Putamen (tissue), 1 donor: ENCODE data around the gene SLAIN1.

ENCODE experiments used
- DNase-seq: peaks from one replicate; pipeline ENCODE4 v3.0.0-alpha.2; 2016; ENCODE audit warnings: low spot score

SLAIN1 gene

DNA sequence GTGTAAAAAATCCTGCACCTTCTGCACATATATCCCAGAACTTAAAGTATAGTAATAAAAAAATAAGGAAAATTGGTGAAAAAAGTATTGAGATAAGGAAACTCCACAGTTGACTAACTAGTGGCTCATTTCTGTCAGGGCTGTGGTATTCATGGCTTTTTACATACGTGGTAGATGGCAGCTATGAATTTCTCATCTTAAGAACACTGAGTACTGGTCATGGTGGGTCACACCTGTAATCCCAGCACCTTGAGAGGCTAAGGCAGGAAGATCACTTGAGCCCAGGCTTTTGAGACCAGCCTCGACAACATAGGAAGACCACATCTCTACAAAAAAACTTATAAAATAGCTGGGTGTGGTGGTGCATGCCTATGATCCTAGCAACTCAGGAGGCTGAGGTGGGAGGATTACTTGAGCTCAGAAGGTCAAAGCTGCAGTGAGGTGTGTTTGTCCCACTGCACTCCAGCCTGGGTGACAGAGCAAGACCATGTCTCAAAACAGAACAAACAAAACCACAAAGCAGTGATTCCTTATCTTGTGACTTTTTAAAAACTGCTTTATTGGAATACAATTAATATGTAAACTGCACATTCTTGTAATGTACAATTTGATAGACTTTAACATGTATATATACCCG is 16.8 kb downstream of the SLAIN1 start:
- DNase-seq = no peak

DNA sequence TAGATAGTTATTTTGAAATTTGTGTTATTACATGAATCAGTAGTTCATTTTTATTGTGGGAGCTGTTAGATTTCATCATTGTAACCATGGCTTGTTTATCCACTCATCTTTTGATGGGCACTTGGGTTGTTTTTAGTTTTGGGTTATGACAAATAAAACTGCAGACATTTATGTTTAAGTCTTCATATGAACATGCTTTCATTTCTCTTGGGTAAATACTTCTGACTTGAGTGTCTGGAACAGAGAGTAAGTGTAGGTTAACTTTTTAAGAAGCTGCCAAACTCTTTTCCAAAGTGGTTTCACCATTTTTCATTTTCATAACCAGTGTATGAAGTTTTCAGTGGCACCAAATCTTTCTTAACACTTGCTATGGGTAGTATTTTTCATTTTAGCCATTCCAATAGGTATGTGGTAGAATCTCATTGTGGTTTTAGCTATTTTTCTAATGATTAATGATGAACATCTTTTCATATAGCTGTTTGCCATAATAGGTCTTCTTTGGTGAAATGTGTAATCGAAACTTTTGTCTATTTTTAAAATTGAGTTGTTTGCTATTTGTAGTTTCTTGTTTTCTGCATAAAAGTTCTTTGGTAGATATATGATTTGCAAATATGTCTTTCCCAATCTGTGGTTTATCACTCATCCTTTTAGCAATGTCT is 17.9 kb downstream of the SLAIN1 start:
- DNase-seq = no peak

DNA sequence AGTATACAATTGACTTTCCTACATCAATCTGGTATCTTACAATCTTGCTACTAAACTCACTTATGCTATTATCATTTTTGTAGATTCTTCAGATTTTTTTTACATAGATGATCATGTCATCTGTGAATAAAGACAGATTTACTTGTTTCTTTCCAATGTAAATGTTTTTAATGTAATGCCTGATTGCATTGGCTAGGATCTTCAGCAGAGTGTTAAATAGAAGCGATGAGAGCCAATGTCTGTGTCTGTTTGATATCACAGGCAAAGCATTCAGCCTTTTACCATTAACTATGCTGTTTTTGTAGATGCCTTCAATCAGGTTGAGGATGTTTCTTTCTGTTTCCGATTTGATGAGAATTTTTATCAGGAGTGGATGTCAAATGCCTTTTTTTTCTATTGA is 19.2 kb downstream of the SLAIN1 start:
- DNase-seq = no peak

DNA sequence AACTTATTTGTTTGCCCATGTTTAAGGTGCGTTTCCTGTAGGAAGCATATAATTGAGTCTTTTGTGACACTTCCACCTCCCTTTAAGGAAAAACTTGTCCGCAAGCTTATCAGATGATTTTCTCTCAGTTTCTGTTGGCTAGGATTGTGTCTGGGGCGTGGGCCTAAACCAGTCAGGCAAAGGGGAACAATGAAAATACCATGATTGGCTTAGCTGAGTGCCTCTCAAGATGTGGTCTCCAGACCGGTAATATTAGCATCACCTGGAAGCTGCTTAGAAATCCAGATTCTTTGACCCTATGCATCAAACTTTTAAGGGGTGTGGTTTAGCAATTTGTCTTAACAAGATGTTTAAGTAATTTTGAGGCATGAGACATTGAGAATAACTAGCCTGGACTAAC is 20.0 kb downstream of the SLAIN1 start:
- no peak for DNase-seq

DNA sequence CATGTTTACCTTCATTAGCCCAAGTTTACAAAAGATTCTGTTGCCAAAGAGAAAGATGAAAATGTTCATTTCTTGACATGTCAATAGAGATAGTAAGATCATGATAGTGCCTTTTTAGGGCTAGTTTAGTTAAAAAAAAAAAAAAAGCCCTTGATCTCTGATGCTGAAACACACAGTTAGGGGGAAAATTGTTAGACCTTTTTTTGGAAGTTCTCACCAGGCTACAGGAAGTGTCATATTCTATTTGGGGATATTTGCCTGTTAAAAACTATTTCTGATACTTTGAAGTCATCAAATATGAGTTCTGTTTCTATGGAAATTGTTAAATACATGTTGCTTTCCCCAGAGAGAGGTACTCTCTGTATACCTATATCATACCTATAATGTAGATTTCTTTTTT is 21.6 kb downstream of the SLAIN1 start:
- no peak for DNase-seq

DNA sequence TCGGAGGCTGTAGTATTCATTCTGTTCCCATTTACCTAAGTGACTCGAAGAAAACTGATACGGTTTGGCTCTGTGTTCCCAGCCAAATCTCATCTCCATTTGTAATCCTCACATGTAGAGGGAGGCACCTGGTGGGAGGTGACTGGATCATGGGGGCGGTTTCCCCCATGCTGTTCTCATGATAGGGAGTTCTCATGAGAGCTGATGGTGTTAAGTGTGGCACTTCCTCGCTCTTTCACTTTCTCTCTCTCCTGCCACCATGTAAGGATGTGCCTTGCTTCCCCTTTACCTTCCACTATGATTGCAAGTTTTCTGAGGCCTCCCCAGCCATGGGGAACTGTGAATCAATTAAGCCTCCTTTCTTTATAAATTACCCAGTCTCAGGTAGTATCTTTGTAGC is 23.5 kb downstream of the SLAIN1 start:
- no peak for DNase-seq

DNA sequence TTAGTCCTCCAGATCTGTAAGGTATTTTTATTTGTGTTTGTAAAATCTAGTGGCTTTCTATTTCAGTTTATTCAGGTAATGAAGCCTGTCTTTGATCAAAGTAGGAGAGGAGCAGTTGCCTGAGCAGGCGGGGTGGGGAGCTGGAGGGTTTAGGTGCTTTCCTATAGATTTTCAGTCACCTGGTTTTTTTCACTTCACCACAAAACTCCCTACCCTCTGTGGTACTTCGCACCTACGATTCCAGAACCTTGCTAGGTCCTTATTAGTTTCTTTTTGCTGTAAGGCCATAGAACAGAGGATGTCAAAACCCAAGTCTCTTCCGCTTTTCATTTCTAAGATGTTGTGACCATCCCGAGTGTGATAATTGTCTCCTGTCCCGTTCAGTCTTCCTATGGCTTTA is 26.6 kb downstream of the SLAIN1 start:
- DNase-seq = no peak

DNA sequence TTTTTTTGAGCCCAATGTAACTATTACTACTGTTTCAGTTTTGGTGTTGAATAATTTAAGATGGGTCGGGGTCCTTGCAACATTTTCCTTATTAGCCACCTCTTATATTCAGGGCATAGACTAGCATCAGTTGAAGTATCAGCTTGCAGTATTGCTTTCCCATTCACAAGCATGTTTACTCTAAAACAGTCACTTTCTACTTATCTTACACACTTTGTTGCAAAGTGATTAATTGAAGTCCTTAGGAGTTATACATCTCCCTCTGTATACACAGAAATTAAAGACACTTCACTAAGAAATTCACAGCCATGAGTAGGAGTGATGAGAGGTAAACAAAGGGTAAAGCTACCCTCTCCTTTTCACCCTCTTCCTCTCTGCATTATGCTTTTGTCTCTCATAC is 27.6 kb downstream of the SLAIN1 start:
- no peak for DNase-seq

DNA sequence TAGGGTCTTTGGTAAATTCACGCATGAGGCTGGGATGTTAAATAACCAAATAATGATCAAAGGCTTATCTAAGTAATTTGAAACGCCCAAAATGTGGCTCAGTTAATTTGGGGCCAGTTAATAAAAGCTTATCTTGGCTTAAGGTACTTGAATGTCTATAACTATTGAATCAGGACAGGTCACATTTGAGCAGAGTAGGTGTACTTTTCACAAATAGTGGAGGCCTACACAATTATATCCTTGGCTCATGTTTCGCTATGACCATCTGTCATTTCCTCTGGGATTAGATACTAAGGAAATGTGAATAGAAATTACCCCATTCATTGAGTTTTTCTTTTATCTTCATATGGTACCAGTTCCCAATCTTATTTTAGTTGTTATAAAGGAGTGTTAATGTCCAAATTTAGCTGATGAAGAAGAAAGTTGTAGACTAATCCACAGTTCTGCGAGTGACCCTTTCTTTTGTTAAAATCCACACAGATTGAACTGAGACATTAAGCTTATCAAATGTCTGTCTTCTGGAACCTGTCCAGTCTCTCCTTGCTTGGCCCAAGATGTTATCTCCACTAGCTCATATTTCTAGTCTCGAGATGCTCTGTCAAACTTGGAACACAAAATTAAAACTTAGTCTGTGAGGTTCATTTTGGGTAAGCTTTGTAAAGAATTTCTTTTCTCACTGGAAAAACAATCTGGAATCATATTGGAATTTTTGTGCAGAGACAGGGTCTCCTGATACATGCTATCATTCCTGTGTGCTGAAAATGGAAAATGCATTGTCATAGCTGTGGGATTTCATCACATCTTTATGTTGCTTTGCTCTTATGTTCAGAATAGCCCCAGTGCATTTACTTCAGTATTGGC is 31.0 kb downstream of the SLAIN1 start:
- no peak for DNase-seq

DNA sequence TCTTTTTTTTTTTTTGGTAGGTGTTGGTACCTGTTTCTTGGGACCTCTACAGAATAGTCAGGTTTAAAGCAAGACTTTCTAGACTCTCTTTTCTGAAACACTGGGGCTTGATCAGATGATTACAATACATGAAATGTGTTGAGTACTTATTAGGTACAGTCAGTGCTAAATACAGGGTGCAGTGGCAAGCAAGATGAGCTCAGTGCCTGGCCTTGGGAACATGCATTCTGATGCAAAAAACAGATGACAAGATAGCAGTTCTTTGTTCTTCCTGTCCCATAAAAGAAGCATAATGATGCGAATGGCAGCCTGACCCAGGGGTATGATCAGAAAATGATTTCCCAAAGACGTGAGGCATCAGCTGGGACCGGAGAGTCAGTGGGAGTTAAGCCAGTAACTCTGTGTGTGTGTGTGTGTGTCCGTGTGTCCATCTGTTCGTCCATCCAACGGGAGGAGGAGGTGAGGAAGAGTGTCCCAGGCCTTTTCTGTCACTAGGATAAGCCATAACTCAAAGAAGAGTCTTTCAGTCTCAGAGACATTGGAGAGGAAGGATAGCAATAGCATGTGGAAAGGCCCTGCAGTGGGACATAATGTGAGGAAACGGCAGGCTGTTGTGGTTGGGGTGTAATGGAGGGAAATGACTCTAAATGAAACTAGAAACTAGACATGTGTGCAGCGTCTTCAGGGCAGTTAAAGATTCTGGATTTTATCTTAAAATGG is 32.2 kb downstream of the SLAIN1 start:
- no peak for DNase-seq

DNA sequence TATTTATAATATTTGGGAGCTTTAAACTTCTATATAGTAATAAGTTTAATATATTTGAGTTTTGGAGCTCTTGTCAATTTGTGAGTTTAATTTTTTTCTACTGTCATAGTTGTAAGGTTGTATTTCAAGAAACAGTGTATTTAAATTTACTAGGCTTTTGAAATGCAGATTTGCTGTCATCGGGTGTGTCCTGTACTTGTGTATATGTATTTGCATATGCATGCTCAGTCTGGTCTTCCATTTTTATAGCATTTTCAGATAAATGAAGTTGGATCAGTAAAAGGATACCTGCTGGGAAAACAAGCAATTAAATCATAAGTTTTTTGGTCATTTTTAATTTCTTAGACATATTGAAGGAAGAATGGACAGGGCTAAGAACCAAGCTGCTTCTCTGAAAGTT is 33.1 kb downstream of the SLAIN1 start:
- DNase-seq = no peak

DNA sequence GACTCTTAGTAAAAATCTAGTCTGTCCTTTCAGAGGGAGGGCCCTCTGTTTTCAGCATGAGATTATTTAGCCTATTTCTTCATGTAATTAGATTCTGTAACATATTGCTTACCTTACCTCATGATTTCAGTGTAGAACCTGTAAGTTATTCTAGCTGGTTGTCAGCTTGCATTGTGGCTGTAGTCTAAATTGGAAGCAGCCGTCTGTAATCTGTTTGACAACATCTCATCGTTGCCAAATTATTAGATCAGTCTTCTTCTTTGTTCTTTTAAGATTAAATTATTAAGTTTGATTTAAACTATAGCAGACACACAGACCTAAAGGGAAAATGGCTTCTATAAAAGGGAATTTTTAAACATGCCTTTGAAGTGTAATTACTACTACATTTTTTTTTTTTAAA is 34.8 kb downstream of the SLAIN1 start:
- DNase-seq = no peak

DNA sequence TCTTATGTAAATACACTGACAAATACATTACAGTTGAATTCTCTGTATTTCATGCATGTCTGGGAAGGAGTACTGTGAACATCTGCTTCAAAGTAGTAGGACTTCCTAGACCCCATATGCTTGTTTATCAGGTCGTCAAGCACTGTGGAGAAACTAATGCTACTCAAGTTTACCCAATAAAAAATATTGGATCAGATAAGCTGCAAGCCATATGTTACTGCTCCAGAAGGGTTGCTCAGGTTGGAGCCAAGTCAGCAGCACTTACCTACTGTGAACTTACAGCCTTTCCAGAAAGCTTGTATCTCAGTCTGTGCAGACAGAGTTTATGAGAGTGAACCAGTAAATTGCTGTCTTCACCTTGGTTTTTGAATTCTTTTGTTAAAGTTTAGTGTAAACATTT is 36.2 kb downstream of the SLAIN1 start:
- no peak for DNase-seq

DNA sequence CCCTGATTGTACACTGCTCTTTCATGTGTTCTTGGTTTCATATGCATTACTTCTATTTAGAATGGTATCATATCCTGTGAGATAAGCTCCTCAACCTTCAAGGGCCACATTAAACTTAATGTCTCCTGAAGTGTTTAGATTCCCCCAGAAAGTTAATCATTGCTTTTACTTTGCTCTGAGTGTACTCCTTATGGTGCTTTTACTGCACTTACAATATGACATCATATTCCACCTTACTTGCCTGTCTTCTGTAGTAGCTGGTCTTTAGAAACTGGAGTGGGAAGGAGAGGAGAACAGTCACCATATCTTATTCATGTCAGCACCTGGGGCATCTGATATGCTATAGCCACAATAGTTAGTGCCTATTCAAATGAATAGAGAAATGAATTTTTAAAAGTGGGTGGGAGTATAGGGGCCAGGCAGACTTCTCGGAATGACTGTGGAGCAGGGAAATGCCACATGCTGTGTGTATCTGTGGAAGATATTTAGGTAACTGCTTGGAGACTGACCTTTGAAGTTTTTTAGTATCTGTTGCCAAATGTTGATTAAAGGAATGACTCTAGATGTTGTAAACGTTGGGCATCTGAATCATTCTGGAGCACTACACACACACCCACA is 40.2 kb downstream of the SLAIN1 start:
- DNase-seq = no peak

DNA sequence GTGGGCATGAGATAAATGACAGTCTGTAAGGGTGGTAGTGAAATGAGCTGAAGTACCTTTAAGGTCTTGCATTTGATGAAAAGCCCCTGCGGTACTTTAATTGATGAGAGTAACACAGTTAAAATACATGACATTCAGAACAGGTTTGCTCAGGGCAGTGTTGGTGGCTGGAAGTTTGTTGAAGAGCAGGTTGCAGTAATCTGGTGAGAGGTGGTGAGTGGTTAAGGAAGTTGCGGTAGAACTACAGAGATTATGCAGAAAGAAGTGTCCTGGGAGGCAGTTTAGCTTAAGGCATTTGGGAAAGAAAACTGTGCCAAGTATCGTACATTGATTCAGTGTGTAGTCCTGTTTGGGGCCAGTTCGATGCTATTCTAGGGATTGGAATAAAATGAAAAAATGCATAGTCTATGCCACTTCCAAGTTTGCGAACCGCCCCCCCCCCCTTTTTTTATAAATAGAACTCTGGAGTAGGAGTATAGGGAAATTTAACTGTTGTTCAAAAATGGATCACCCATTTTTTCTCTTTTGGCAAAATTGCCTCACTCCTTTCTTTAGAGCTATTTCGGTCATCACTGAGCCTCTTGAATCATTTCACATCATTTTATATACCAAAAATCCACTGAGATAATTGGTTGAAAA is 42.7 kb downstream of the SLAIN1 start:
- peak; percentile 34 for DNase-seq

DNA sequence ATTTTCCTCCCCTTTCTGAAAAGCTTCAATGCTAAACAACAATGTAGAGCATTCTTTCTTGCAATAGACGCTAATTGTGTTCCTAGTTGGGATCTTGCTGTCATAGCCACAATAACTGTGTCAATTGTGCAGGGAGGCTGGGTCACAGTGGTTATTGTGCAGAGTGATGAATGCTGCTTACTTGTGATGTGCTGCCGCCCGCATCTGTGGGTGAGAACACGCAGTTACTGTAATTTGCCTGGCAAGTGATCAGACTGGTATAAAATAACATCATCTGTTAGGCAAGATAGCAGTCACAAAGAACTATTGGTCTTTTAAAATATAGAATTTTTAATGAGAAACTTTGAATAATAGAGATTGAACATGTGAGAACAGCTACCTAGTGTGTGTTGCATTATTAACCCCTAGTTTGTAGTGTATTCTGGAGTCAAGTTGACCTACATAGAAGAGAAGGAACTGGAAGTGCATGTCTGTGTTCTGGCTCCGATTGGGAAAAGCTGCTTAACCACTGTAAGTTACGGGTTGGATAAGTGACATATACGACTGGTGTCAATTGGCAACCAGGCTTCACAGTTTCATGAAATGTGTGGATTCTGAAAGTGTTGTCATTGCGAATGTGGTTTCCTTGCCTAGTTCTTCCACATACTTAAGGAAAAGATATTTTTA is 43.6 kb downstream of the SLAIN1 start:
- peak; percentile 98 for DNase-seq

DNA sequence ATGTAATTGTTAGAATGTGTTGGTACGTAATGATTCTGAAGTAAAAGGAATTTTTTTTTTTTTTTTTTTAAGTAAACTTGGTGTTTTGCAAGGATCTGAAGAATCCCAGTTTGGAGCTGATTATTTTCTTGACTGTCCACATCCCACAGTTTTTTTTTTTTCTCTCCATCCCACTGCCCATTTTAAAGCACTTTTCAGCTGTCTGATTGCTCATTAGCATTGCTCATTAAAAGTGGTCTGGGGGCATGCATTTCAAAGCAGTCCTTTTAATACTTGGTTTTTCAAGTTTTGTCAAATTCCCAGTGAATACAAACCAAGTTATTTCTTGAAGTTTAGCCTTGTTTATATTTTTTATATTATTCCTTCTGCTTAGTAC is 44.1 kb downstream of the SLAIN1 start:
- DNase-seq = no peak

DNA sequence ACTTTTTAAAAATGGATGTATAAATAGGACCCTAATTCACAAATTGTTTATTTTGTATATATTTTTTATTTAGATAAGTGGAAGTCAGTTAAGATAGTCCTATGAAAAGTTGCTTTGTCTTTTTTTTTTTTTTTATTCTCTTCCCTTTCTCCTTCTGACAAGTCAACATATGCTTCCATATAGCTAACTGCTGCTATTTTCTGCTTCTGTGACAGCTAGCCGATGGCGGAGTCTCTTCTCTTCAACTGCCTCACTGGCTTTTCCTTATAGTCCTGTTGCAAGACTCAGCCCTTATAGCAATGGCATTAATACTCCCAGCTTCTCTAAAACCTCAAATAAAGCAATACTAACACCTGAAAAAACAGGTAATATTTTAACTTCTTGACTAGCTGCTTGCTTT is 45.3 kb downstream of the SLAIN1 start:
- DNase-seq = no peak

DNA sequence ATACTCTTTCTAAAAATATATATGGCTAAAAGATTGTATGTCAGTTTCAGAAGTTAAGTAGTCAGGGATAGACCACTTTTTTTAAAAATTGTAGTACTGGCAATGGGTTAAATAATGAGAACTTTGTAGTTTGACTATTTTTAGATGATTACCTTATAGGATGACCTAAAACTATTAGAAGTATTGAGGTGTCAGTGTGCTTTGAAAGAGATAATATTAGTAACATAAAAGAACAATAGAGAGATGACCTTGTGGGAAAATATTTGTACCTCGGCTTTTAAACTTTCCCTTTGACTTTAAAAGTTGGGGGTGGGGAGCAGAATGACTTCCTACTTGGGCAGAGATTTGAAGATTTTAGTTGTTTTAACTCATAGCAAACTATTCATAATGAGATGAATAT is 48.3 kb downstream of the SLAIN1 start:
- no peak for DNase-seq

DNA sequence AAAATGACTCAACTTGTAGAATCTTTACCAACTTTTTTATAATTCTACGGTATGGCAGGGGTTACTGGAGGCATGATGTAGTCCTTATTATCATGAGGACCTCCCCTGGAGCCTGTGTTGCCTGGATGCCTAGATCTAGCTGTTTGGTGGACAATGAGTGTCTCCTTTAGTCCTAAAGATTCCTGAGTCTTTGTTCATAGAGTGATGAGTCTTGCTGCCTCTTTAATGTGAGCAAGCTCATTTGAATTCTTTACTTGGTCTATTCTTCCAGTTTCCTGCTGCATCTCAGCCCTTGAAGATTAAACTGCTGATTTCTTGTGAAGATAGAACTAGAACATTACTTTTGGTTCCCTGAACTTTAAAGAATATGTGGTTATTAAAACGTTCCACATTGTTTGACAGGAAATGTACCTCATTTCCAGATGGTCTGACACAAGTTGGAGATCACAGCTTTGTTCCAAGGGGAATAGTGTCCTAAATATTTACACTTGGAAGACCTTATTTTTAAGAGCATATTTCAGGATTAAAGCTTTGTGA is 51.9 kb downstream of the SLAIN1 start:
- DNase-seq = no peak
